ENCODE data around the gene RAD54L2.
"Not testable (repeated sequence)": the region's sequence is repeated elsewhere in the genome, so short reads cannot be mapped to it uniquely, and the experiment has no call there.

Gene RAD54L2

GRCh38 chr3:51522273-51522962 is 16.1 kb upstream of the RAD54L2 start:
- TF ChIP-seq CTCF (IDR thresholded peaks at IDR 0.05; ENCODE audit: low read depth, low read length) (no peak), POLR2A (IDR thresholded peaks at IDR 0.05; ENCODE audit: extremely low read depth, insufficient read length) (no peak), MYC (IDR thresholded peaks at IDR 0.05; ENCODE audit: low read depth, low read length) (no peak)
- H3K4me3 ChIP-seq (ENCODE audit: low read depth, low read length): no peak overlapping the region
- no peak for DNase-seq (ENCODE audit: low read depth)

GRCh38 chr3:51524874-51525273 is 13.6 kb upstream of the RAD54L2 start:
- not testable (repeated sequence) for DNase-seq (ENCODE audit: low read depth); H3K4me3 ChIP-seq (ENCODE audit: low read depth, low read length)

GRCh38 chr3:51530485-51530884 is 8.0 kb upstream of the RAD54L2 start:
- TF ChIP-seq MAX (IDR thresholded peaks at IDR 0.05; ENCODE audit: low read depth, low read length): no peak
- TF ChIP-seq CTCF (IDR thresholded peaks at IDR 0.05; ENCODE audit: low read depth, low read length): no peak
- TF ChIP-seq POLR2A (IDR thresholded peaks at IDR 0.05; ENCODE audit: extremely low read depth, insufficient read length): no peak
- no peak for TF ChIP-seq MYC (IDR thresholded peaks at IDR 0.05; ENCODE audit: low read depth, low read length)
- H3K4me3 ChIP-seq (ENCODE audit: low read depth, low read length): no peak overlapping the region

GRCh38 chr3:51535146-51536019 is 3.1 kb upstream of the RAD54L2 start:
- TF ChIP-seq CTCF (IDR thresholded peaks at IDR 0.05; ENCODE audit: low read depth, low read length) (no peak), MAX (IDR thresholded peaks at IDR 0.05; ENCODE audit: low read depth, low read length) (no peak), POLR2A (IDR thresholded peaks at IDR 0.05; ENCODE audit: extremely low read depth, insufficient read length) (no peak), MYC (IDR thresholded peaks at IDR 0.05; ENCODE audit: low read depth, low read length) (no peak)
- DNase-seq (ENCODE audit: low read depth): no peak
- no peak overlapping the region for H3K4me3 ChIP-seq (ENCODE audit: low read depth, low read length)

More at GRCh38 chr3:51530485-51530884, 8.0 kb upstream of the RAD54L2 start:
- no peak for DNase-seq (ENCODE audit: low read depth)

GRCh38 chr3:51537631-51538030 is 888 bp upstream of the RAD54L2 start:
- not testable (repeated sequence) for DNase-seq (ENCODE audit: low read depth)
- H3K4me3 ChIP-seq (ENCODE audit: low read depth, low read length): peak overlapping the region; percentile 76

- peak; percentile 14 for DNase-seq (ENCODE audit: low read depth)
- H3K4me3 ChIP-seq (ENCODE audit: low read depth, low read length): peak overlapping the region; percentile 76
- 0 out of 2 replicates have a peak, but pooled peaks have one; percentile 21 for TF ChIP-seq MYC (IDR thresholded peaks at IDR 0.05; ENCODE audit: low read depth, low read length)
- no peak for TF ChIP-seq MAX (IDR thresholded peaks at IDR 0.05; ENCODE audit: low read depth, low read length)
Observed at GRCh38 chr3:51538115-51538458, 432 bp upstream of the RAD54L2 start.

GRCh38 chr3:51539291-51539941 is 897 bp downstream of the RAD54L2 start:
- TF ChIP-seq POLR2A (IDR thresholded peaks at IDR 0.05; ENCODE audit: extremely low read depth, insufficient read length) (no peak), CTCF (IDR thresholded peaks at IDR 0.05; ENCODE audit: low read depth, low read length) (no peak), MAX (IDR thresholded peaks at IDR 0.05; ENCODE audit: low read depth, low read length) (no peak), MYC (IDR thresholded peaks at IDR 0.05; ENCODE audit: low read depth, low read length) (no peak)
- DNase-seq (ENCODE audit: low read depth): peak; percentile 77
- peak overlapping the region; percentile 80 for H3K4me3 ChIP-seq (ENCODE audit: low read depth, low read length)

- not testable (repeated sequence) for DNase-seq (ENCODE audit: low read depth); H3K4me3 ChIP-seq (ENCODE audit: low read depth, low read length)
Observed at GRCh38 chr3:51542596-51542995, 4.1 kb downstream of the RAD54L2 start.

Data from NB4 (cell line).